Measurements from ENCODE around the gene SLC12A9.

Gene SLC12A9

GRCh38 chr7:100822236-100823139 lies 30.0 kb upstream of the SLC12A9 start:
- H4K20me1 ChIP-seq (ENCODE audit: insufficient read depth, low read length), result no peaks in the 10 kb centered on the region
- ATAC-seq (ENCODE audit: insufficient read depth, low read depth) (no peak), DNase-seq (no peak)
- no peak overlapping the region for H3K27ac ChIP-seq (ENCODE audit: low read length)
- H3K79me2 ChIP-seq (ENCODE audit: insufficient read depth, low read length), result no peaks in the 10 kb centered on the region
- TF ChIP-seq CTCF (IDR thresholded peaks at IDR 0.05; ENCODE audit: borderline replicate concordance, extremely low read depth, low read length, poor library complexity, severe bottlenecking), result no peak
- TF ChIP-seq EZH2 (IDR thresholded peaks at IDR 0.05; ENCODE audit: borderline replicate concordance, low read depth, low read length, severe bottlenecking), result no peak
- H3K9me3 ChIP-seq (ENCODE audit: insufficient read depth, low read length, severe bottlenecking), result no peaks in the 10 kb centered on the region
- no peaks in the 10 kb centered on the region for H3K27me3 ChIP-seq (ENCODE audit: insufficient read depth, low read length, poor library complexity)
- H3K36me3 ChIP-seq (ENCODE audit: insufficient read depth, low read length), result no peaks in the 10 kb centered on the region
- H3K9ac ChIP-seq (ENCODE audit: low read depth, low read length), result no peak overlapping the region
- H2AFZ ChIP-seq (ENCODE audit: low read depth, low read length), result no peak overlapping the region
- H3K4me3 ChIP-seq (ENCODE audit: low read depth in 1 of 2, low read length in 2 of 2), result no peak overlapping the region
- H3K4me1 ChIP-seq (ENCODE audit: insufficient read depth, low read length), result no peaks in the 10 kb centered on the region
- H3K4me2 ChIP-seq (ENCODE audit: insufficient read depth, low read length), result no peak overlapping the region

- Histone ChIP-seq H3K9me3 (ENCODE audit: insufficient read depth, low read length, severe bottlenecking) (no peaks in the 10 kb centered on the region), H4K20me1 (ENCODE audit: insufficient read depth, low read length) (no peaks in the 10 kb centered on the region), H3K9ac (ENCODE audit: low read depth, low read length) (no peak overlapping the region), H3K36me3 (ENCODE audit: insufficient read depth, low read length) (no peaks in the 10 kb centered on the region), H3K79me2 (ENCODE audit: insufficient read depth, low read length) (no peaks in the 10 kb centered on the region), H3K4me2 (ENCODE audit: insufficient read depth, low read length) (no peak overlapping the region), H3K27ac (ENCODE audit: low read length) (no peak overlapping the region), H3K27me3 (ENCODE audit: insufficient read depth, low read length, poor library complexity) (no peaks in the 10 kb centered on the region), H3K4me1 (ENCODE audit: insufficient read depth, low read length) (no peaks in the 10 kb centered on the region), H3K4me3 (ENCODE audit: low read depth in 1 of 2, low read length in 2 of 2) (no peak overlapping the region), H2AFZ (ENCODE audit: low read depth, low read length) (no peak overlapping the region)
- no peak for TF ChIP-seq EZH2 (IDR thresholded peaks at IDR 0.05; ENCODE audit: borderline replicate concordance, low read depth, low read length, severe bottlenecking)
- no peak for TF ChIP-seq CTCF (IDR thresholded peaks at IDR 0.05; ENCODE audit: borderline replicate concordance, extremely low read depth, low read length, poor library complexity, severe bottlenecking)
- ATAC-seq (ENCODE audit: insufficient read depth, low read depth), result no peak
- DNase-seq, result no peak
Measured at GRCh38 chr7:100823140-100823525, 29.4 kb upstream of the SLC12A9 start.

GRCh38 chr7:100823534-100823933 lies 29.0 kb upstream of the SLC12A9 start:
- no peaks in the 10 kb centered on the region for H3K9me3 ChIP-seq (ENCODE audit: insufficient read depth, low read length, severe bottlenecking)
- DNase-seq (no peak), ATAC-seq (ENCODE audit: insufficient read depth, low read depth) (no peak)
- H4K20me1 ChIP-seq (ENCODE audit: insufficient read depth, low read length), result no peaks in the 10 kb centered on the region
- no peak for TF ChIP-seq CTCF (IDR thresholded peaks at IDR 0.05; ENCODE audit: borderline replicate concordance, extremely low read depth, low read length, poor library complexity, severe bottlenecking)
- TF ChIP-seq EZH2 (IDR thresholded peaks at IDR 0.05; ENCODE audit: borderline replicate concordance, low read depth, low read length, severe bottlenecking), result no peak
- H3K4me1 ChIP-seq (ENCODE audit: insufficient read depth, low read length), result no peaks in the 10 kb centered on the region
- no peak overlapping the region for H2AFZ ChIP-seq (ENCODE audit: low read depth, low read length)
- H3K4me3 ChIP-seq (ENCODE audit: low read depth in 1 of 2, low read length in 2 of 2), result no peak overlapping the region
- no peak overlapping the region for H3K27ac ChIP-seq (ENCODE audit: low read length)
- H3K27me3 ChIP-seq (ENCODE audit: insufficient read depth, low read length, poor library complexity), result no peaks in the 10 kb centered on the region
- no peaks in the 10 kb centered on the region for H3K36me3 ChIP-seq (ENCODE audit: insufficient read depth, low read length)
- no peak overlapping the region for H3K9ac ChIP-seq (ENCODE audit: low read depth, low read length)
- H3K79me2 ChIP-seq (ENCODE audit: insufficient read depth, low read length), result no peaks in the 10 kb centered on the region
- no peak overlapping the region for H3K4me2 ChIP-seq (ENCODE audit: insufficient read depth, low read length)

Data from DND-41 (cell line).